WTC11 (cell line): ENCODE measurements around the gene COL26A1. TPM values are rescaled to one million over a fixed set of nuclear protein-coding genes. Genes with fewer than 3 reads are reported as not detected.

Experiments
- ATAC-seq: fragments of 200-7000 bp; cut with Tn5 transposase; 2 replicates; pipeline ENCODE4 v1.10.0; 2021; ENCODE audit warnings: mild to moderate bottlenecking, moderate library complexity
- CTCF ChIA-PET: fragments of 300-600 bp; sonication (Branson Sonifier 250); formaldehyde crosslinking; loops from one replicate; lab custom pipeline; 2021; ENCODE audit warnings: antibody characterized with exemption; lab: Charles Lee
- POLR2A ChIA-PET: fragments of 350-600 bp; sonication (Branson Sonifier 250); formaldehyde crosslinking; loops from one replicate; lab custom pipeline; 2021; ENCODE audit warnings: antibody characterized with exemption; lab: Charles Lee
- DNase-seq: peaks from one replicate; pipeline ENCODE4 v3.0.0; 2021; ENCODE audit warnings: low spot score
- H3K27ac Mint-ChIP-seq: 2 replicates; pipeline ENCODE4 v1.8.0; 2021; ENCODE audit warnings: mixed read lengths
- H3K27me3 Mint-ChIP-seq: 2 replicates; pipeline ENCODE4 v1.8.0; 2021; ENCODE audit warnings: low read depth, mild to moderate bottlenecking, moderate library complexity, mixed read lengths
- H3K36me3 Mint-ChIP-seq: 2 replicates; pipeline ENCODE4 v1.8.0; 2021; ENCODE audit warnings: mixed read lengths
- H3K4me1 Mint-ChIP-seq: 2 replicates; pipeline ENCODE4 v1.8.0; 2022; ENCODE audit warnings: mixed read lengths
- H3K4me3 Mint-ChIP-seq: 2 replicates; pipeline ENCODE4 v1.8.0; 2021; ENCODE audit warnings: mild to moderate bottlenecking, moderate library complexity, mixed read lengths
- H3K9me3 Mint-ChIP-seq: 2 replicates; pipeline ENCODE4 v1.8.0; 2021; ENCODE audit warnings: mixed read lengths
- CREM ChIP-seq: sonication (generic); formaldehyde crosslinking; IDR thresholded peaks from 2 replicates; pipeline ENCODE4 v1.8.1; 2022; ENCODE audit warnings: mild to moderate bottlenecking, missing genetic modification reagents, moderate library complexity
- EMX1 ChIP-seq: fragments of 250-450 bp; sonication (Bioruptor Pico); IDR thresholded peaks from 2 replicates; pipeline ENCODE4 v1.8.0; 2021; ENCODE audit warnings: mild to moderate bottlenecking
- ETV6 ChIP-seq: sonication (generic); formaldehyde crosslinking; IDR thresholded peaks from 2 replicates; pipeline ENCODE4 v1.8.1; 2022; ENCODE audit warnings: mild to moderate bottlenecking, missing genetic modification reagents
- GTF2I ChIP-seq: fragments of 250-450 bp; sonication (Bioruptor Pico); conservative IDR thresholded peaks from 2 replicates; pipeline ENCODE4 v1.4.0; 2021; ENCODE audit warnings: mild to moderate bottlenecking
- HMGA2 ChIP-seq: fragments of 250-450 bp; sonication (Bioruptor Pico); IDR thresholded peaks from 2 replicates; pipeline ENCODE4 v1.4.0; 2021; ENCODE audit warnings: mild to moderate bottlenecking, moderate library complexity
- NR2C2 ChIP-seq: sonication (generic); formaldehyde crosslinking; IDR thresholded peaks from 2 replicates; pipeline ENCODE4 v1.8.0; 2022; ENCODE audit warnings: mild to moderate bottlenecking, missing genetic modification reagents
- NR3C1 ChIP-seq: sonication (generic); formaldehyde crosslinking; conservative IDR thresholded peaks from 2 replicates; pipeline ENCODE4 v1.8.1; 2023; ENCODE audit warnings: low read depth, mild to moderate bottlenecking, missing genetic modification reagents
- OVOL2 ChIP-seq: fragments of 250-450 bp; sonication (Bioruptor Pico); IDR thresholded peaks from 2 replicates; pipeline ENCODE4 v1.9.0; 2021; ENCODE audit warnings: mild to moderate bottlenecking, borderline replicate concordance
- PRRX2 ChIP-seq: fragments of 250-450 bp; sonication (Bioruptor Pico); IDR thresholded peaks from 2 replicates; pipeline ENCODE4 v1.8.0; 2021; ENCODE audit warnings: mild to moderate bottlenecking
- SP1 ChIP-seq: sonication (generic); formaldehyde crosslinking; conservative IDR thresholded peaks from 2 replicates; pipeline ENCODE4 v1.8.1; 2022; ENCODE audit warnings: missing genetic modification reagents
- TEAD1 ChIP-seq: sonication (generic); formaldehyde crosslinking; IDR thresholded peaks from 2 replicates; pipeline ENCODE4 v1.8.0; 2022; ENCODE audit warnings: mild to moderate bottlenecking, missing genetic modification reagents
- ZNF121 ChIP-seq: sonication (generic); formaldehyde crosslinking; IDR thresholded peaks from 2 replicates; pipeline ENCODE4 v1.8.0; 2023; ENCODE audit warnings: missing genetic modification reagents
- ZNF138 ChIP-seq: sonication (generic); formaldehyde crosslinking; conservative IDR thresholded peaks from 2 replicates; pipeline ENCODE4 v1.8.1; 2022; ENCODE audit warnings: mild to moderate bottlenecking, moderate library complexity, missing genetic modification reagents
- ZNF423 ChIP-seq: fragments of 250-450 bp; sonication (Bioruptor Pico); IDR thresholded peaks from 2 replicates; pipeline ENCODE4 v2.1.2; 2022; ENCODE audit warnings: mild to moderate bottlenecking, moderate library complexity
- total RNA-seq: library from RNA; stranded (reverse); gene quantifications from 3 replicates; pipeline ENCODE4 v1.2.3, GENCODE V29; 2021
- TF ChIP-seq, protein P1 (sequence below): sonication (generic); formaldehyde crosslinking; IDR thresholded peaks from 2 replicates; pipeline ENCODE4 v1.8.0; 2022; ENCODE audit warnings: mild to moderate bottlenecking, missing genetic modification reagents
- TF ChIP-seq, protein P2 (sequence below): sonication (generic); formaldehyde crosslinking; IDR thresholded peaks from 2 replicates; pipeline ENCODE4 v1.8.1; 2022; ENCODE audit warnings: low read depth, missing genetic modification reagents, borderline replicate concordance
- TF ChIP-seq, protein P3 (sequence below): sonication (generic); formaldehyde crosslinking; conservative IDR thresholded peaks from 2 replicates; pipeline ENCODE4 v1.8.1; 2022; ENCODE audit warnings: mild to moderate bottlenecking, missing genetic modification reagents

Gene COL26A1
- total RNA-seq, 1 experiment from 2014 or later, result 64.4 TPM

DNA sequence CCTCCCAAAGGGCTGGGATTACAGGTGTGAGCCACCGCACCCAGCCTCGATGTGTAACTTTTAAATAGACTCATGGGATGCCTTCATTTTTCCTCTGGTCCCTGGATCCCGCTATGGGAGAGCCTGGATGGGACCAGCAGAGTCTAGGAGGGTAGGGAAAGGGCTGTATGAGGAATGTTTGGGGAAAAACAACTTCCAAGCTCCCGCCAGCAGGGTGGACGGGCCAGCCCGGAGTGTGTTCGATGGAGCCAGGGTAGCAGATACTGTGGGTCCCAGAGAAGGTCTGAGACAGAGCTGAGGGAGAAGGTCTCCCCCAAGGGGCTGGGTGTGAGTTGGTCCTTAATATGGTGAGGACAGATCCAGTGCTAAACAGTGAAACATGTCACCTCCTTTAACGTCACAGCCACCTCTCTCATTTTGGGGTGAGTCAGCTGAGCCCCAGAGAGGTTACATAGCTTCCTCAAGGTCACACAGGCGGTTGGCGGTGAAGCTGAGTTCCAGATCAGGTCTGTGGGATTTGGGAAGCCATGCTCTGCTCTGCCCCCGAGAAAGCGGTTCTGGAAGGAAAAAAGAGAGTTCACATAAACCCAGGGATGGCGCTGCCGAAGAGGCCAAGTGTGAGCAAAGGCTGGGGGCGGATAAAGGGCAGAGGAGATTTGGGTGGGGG is 200.0 kb downstream of the COL26A1 start (continued):
- no peak for TF ChIP-seq ZNF423 (CRISPR knock-in tag)
- TF ChIP-seq, protein P1, sequence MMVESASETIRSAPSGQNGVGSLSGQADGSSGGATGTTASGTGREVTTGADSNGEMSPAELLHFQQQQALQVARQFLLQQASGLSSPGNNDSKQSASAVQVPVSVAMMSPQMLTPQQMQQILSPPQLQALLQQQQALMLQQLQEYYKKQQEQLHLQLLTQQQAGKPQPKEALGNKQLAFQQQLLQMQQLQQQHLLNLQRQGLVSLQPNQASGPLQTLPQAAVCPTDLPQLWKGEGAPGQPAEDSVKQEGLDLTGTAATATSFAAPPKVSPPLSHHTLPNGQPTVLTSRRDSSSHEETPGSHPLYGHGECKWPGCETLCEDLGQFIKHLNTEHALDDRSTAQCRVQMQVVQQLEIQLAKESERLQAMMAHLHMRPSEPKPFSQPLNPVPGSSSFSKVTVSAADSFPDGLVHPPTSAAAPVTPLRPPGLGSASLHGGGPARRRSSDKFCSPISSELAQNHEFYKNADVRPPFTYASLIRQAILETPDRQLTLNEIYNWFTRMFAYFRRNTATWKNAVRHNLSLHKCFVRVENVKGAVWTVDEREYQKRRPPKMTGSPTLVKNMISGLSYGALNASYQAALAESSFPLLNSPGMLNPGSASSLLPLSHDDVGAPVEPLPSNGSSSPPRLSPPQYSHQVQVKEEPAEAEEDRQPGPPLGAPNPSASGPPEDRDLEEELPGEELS (CRISPR knock-in tag), result no peak
- TF ChIP-seq ZNF138 (CRISPR knock-in tag), result no peak

DNA sequence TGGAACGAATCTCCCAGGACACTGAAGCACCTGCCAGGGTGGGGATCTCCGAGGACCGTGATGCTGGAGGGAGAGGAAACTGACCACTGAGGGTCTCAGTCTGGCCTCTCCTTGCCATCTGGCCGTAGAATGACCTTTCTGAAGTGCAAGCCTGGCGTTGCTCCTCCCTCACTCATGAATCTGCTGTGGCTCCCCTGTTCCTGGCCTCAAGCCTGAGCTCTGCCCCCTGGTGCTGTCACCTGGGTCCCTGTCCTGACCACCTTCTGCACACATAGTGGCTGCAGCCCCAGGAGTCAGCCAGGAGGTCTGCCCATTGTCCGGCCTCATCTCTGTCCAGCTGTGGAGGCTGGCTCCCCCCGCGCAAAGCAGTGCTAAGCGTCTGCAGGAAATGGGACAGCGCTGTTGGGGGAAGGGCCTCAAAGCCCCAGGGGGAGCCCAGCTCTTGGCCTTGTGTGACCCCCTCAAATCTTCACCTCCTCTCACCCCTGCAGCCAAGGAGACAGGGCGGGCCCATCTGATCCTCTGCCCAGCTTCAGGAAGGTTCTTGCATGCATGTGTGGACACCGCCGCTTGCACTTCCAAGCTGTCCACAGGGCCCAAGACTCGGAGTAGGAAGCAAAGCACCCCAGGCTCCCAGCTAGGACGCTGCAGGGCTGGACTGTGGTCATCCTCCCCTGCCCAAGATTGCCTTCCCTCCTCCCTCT is 200.7 kb downstream of the COL26A1 start:
- no peaks in the 10 kb centered on the region for H3K36me3 Mint-ChIP-seq
- H3K4me1 Mint-ChIP-seq, result peaks cover 38% of the 10 kb centered on the region
- TF ChIP-seq OVOL2, result no peak
- TF ChIP-seq SP1 (CRISPR knock-in tag), result no peak
- TF ChIP-seq NR3C1 (CRISPR knock-in tag), result no peak
- TF ChIP-seq, protein P2, sequence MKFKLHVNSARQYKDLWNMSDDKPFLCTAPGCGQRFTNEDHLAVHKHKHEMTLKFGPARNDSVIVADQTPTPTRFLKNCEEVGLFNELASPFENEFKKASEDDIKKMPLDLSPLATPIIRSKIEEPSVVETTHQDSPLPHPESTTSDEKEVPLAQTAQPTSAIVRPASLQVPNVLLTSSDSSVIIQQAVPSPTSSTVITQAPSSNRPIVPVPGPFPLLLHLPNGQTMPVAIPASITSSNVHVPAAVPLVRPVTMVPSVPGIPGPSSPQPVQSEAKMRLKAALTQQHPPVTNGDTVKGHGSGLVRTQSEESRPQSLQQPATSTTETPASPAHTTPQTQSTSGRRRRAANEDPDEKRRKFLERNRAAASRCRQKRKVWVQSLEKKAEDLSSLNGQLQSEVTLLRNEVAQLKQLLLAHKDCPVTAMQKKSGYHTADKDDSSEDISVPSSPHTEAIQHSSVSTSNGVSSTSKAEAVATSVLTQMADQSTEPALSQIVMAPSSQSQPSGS, result no peak
- no peak for TF ChIP-seq CREM (CRISPR knock-in tag)
- TF ChIP-seq ZNF121 (CRISPR knock-in tag), result 0 out of 2 replicates have a peak, but pooled peaks have one; percentile 21
- peak; percentile 91 for TF ChIP-seq GTF2I
- no peak for TF ChIP-seq NR2C2
- TF ChIP-seq, all 79 proteins: peak for 2
- CTCF ChIA-PET, result interaction anchor here (1.0 to 2.7 kb wide), 6 partner anchors 12 to 242 kb away, joined by 3 to 19 read pairs (median 4); partner anchors contain the start of gene IFT22
- POLR2A ChIA-PET, result no interaction called here
- Mint-ChIP-seq H3K27ac (no peak overlapping the region), H3K27me3 (peaks cover 2% of the 10 kb centered on the region), H3K9me3 (peaks cover 7% of the 10 kb centered on the region; the same call in 1 of the 2 replicates), H3K4me3 (no peak overlapping the region)
- ATAC-seq (no peak), DNase-seq (no peak)

DNA sequence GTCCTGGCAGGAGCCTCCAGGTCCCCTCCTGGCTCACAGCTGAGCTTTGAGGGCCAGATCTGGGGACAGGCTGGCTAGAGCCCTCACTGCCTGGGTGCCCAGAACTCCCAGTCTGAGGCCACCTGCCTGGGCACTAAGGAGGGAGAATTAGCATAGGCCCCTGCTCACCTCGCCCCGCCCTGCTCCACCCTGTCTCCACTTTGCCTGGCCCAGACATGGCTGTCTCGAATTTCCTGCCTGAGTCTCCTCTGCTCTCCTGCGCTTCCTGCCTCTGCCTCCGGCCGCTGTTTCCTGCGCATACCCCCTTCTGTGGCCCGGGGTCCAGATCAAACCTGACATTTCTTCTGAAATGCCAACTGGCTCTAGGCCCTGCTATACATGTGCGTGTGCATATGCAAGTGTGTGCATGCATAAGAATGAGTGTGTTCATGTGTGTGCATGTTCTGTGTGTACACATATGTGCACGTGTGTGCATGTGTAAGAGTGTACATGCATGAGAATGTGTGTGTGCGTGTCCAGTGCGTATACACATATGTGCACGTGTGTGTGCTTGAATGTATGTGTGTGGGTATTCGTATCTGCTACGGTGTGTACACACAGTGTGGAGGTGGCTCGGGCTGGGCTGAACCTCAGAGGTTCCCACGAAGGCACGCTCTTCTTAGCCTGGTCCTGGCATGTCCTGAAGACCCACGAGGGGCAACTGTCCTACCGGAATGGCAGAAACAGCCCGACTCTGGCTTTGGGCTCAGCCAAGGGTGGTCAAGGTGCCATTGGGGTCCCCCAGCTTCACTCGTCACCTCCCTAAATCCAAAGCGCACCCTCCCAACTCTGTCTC is 201.5 kb downstream of the COL26A1 start:
- no peak overlapping the region for H3K4me3 Mint-ChIP-seq
- DNase-seq (peak; percentile 47), ATAC-seq (peak; percentile 29)
- peaks cover 38% of the 10 kb centered on the region for H3K4me1 Mint-ChIP-seq
- peaks cover 10% of the 10 kb centered on the region for H3K9me3 Mint-ChIP-seq
- peak overlapping the region; percentile 86 for H3K27ac Mint-ChIP-seq
- POLR2A ChIA-PET, result no interaction called here
- TF ChIP-seq ETV6 (CRISPR knock-in tag), result no peak
- TF ChIP-seq SP1 (CRISPR knock-in tag), result 0 out of 2 replicates have a peak, but pooled peaks have one; percentile 42
- CTCF ChIA-PET, result interaction anchor here (0.5 to 2.7 kb wide), 3 partner anchors 21 to 147 kb away, joined by 3 to 19 read pairs (median 5); no protein-coding TSS in a partner anchor
- H3K36me3 Mint-ChIP-seq, result no peaks in the 10 kb centered on the region
- peaks cover 2% of the 10 kb centered on the region for H3K27me3 Mint-ChIP-seq

DNA sequence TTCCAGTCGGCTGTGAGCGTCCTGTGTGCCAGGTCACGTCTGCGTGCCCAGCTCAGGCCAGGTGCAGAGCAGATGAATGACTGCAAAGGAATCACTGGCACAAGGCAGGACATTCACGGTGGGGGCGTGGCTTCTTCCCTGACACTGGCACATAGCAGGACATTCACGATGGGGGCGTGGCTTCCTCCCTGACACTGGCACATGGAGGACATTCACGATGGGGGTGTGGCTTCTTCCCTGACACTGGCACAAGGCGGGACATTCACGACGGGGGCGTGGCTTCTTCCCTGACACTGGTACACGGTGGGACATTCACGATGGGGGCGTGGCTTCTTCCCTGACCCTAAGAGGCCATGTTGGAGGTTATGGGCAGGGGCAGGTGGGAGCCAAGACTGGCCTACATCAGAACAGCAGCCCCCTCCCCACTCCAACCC is 202.1 kb downstream of the COL26A1 start:
- ATAC-seq, result peak; percentile 87

More for the DNA sequence above, 202.1 kb downstream of the COL26A1 start:
- Mint-ChIP-seq H3K4me3 (no peak overlapping the region), H3K36me3 (peaks cover 4% of the 10 kb centered on the region; the same call in 1 of the 2 replicates), H3K27ac (peak overlapping the region; percentile 86), H3K9me3 (peaks cover 14% of the 10 kb centered on the region), H3K27me3 (peaks cover 2% of the 10 kb centered on the region), H3K4me1 (peaks cover 38% of the 10 kb centered on the region)
- CTCF ChIA-PET, result no interaction called here
- POLR2A ChIA-PET, result no interaction called here
- TF ChIP-seq, protein P3, sequence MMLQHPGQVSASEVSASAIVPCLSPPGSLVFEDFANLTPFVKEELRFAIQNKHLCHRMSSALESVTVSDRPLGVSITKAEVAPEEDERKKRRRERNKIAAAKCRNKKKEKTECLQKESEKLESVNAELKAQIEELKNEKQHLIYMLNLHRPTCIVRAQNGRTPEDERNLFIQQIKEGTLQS (CRISPR knock-in tag), result no peak
- TF ChIP-seq HMGA2 (CRISPR knock-in tag), result no peak
- peak; percentile 39; the same call in 1 of the 2 replicates for TF ChIP-seq TEAD1 (CRISPR knock-in tag)
- TF ChIP-seq SP1 (CRISPR knock-in tag), result peak; percentile 10; the same call in 1 of the 2 replicates
- no peak for TF ChIP-seq EMX1 (CRISPR knock-in tag)
- TF ChIP-seq PRRX2 (CRISPR knock-in tag), result no peak
- DNase-seq, result peak; percentile 88
